CD4-positive, alpha-beta T cell (primary cell): ENCODE measurements around the gene KRT3. TPM values are rescaled to one million over a fixed set of nuclear protein-coding genes. Genes with fewer than 3 reads are reported as not detected.

Experiments
- ATAC-seq: fragments of 200-7000 bp; cut with Tn5 transposase; one replicate; pipeline ENCODE4 v1.10.0; 2022; ENCODE audit warnings: mild to moderate bottlenecking; ENCODE audit not compliant: poor library complexity
- CTCF ChIA-PET: fragments of 350-600 bp; sonication (Branson Sonifier 250); formaldehyde crosslinking; loops from one replicate; lab custom pipeline; 2021; ENCODE audit warnings: antibody characterized with exemption, inconsistent platforms; lab: Charles Lee
- POLR2A ChIA-PET: fragments of 350-600 bp; sonication (Branson Sonifier 250); formaldehyde crosslinking; loops from one replicate; lab custom pipeline; 2021; ENCODE audit warnings: antibody characterized with exemption, inconsistent platforms; lab: Charles Lee
- DNase-seq, 14 experiments: peaks; one replicate each; pipeline ENCODE4 v3.0.0-alpha.2; 2013 to 2020; ENCODE audit warnings: mixed read lengths in 2 of 14
- H3K27ac ChIP-seq, 2 donors: one replicate each; pipeline versions ENCODE4 v1.5.1 to v1.7.0; 2013; ENCODE audit warnings: low read length in 2 of 2, low read depth in 1 of 2, mild to moderate bottlenecking in 1 of 2
- H3K27me3 ChIP-seq, 2 experiments: 1 replicate in 1 of 2; 2 replicates in 1 of 2; pipeline versions ENCODE4 v1.6.1 to v1.7.0; 2013; ENCODE audit warnings: low read length in 2 of 2, control low read depth in 1 of 2, mild to moderate bottlenecking in 1 of 2, moderate library complexity in 1 of 2; ENCODE audit not compliant: insufficient read depth in 2 of 2, control insufficient read depth in 1 of 2
- H3K36me3 ChIP-seq: one replicate; pipeline ENCODE4 v1.6.1; 2013; ENCODE audit warnings: low read length, control low read depth; ENCODE audit not compliant: insufficient read depth
- H3K4me1 ChIP-seq: one replicate; pipeline ENCODE4 v1.6.1; 2013; ENCODE audit warnings: low read length, control low read depth; ENCODE audit not compliant: insufficient read depth
- H3K4me3 ChIP-seq: one replicate; pipeline ENCODE4 v1.5.1; 2013; ENCODE audit warnings: mild to moderate bottlenecking, low read length, moderate library complexity
- H3K9me3 ChIP-seq, 2 experiments: 1 replicate in 1 of 2; 2 replicates in 1 of 2; pipeline versions ENCODE4 v1.6.1 to v1.7.0; 2013; ENCODE audit warnings: low read length in 2 of 2, mild to moderate bottlenecking in 2 of 2, control low read depth in 1 of 2, moderate library complexity in 1 of 2; ENCODE audit not compliant: control insufficient read depth in 1 of 2, insufficient read depth in 1 of 2
- H3K27ac Mint-ChIP-seq: one replicate; pipeline ENCODE4 v1.8.0; 2020; ENCODE audit warnings: mixed read lengths
- H3K27me3 Mint-ChIP-seq: one replicate; pipeline ENCODE4 v1.8.0; 2021; ENCODE audit warnings: mixed read lengths
- H3K36me3 Mint-ChIP-seq: one replicate; pipeline ENCODE4 v1.8.0; 2021; ENCODE audit warnings: low read depth, mixed read lengths
- H3K4me1 Mint-ChIP-seq: one replicate; pipeline ENCODE4 v1.8.0; 2021; ENCODE audit warnings: low read depth, mixed read lengths
- H3K4me3 Mint-ChIP-seq: one replicate; pipeline ENCODE4 v1.8.0; 2020; ENCODE audit warnings: mild to moderate bottlenecking, mixed read lengths
- H3K9me3 Mint-ChIP-seq: one replicate; pipeline ENCODE4 v1.8.0; 2020; ENCODE audit warnings: mixed read lengths
- intact Hi-C, 2 experiments: fragments of 100-400 bp; cut with DNase I in 1 of 2; cut with micrococcal nuclease in 1 of 2; formaldehyde crosslinking; loops; one replicate each; pipeline versions ENCODE4 v1.15.1 to v1.9.0; 2023 to 2025; cut with DNase I, micrococcal nuclease
- total RNA-seq, 174 experiments: library from RNA in 2 of 174; stranded (reverse) in 2 of 174; gene quantifications; one replicate each; pipeline ENCODE4 v1.2.3 and lab custom pipeline; 2021 to 2026
- TF ChIP-seq, protein P1 (sequence below): fragments of 200-600 bp; IDR thresholded peaks from one replicate; pipeline ENCODE4 v1.8.0; 2022; ENCODE audit warnings: antibody characterized with exemption, mild to moderate bottlenecking

KRT3 gene
- total RNA-seq, 2 experiments from 2014 or later: not detected

DNA sequence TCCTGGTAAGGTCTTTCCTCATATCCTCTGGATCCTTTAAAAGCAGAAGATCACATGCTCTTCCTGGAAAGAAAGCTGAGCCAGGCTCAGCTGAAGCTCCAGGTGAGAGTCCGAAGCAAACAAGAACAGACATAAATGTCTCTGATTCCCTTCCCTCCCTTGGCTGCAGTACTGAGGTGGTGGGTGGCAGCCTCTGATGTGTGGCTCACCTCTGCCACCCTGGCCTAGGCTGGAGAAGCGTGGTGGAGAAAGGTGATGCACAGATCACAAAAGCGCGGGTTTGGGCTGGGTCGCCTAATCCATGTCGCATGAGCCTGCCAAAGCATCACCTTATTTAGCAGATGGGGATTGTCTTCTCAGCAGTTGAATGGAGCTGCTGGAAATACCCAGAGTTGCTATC is 16.0 kb downstream of the KRT3 start:
- Histone ChIP-seq H3K4me3 (no peak overlapping the region), H3K4me1 (no peaks in the 10 kb centered on the region), H3K9me3 (peaks cover 0 to 5% of the 10 kb centered on the region in 2 experiments), H3K36me3 (no peaks in the 10 kb centered on the region), H3K27me3 (peaks cover 0 to 5% of the 10 kb centered on the region in 2 experiments), H3K27ac (no peak overlapping the region)
- intact Hi-C loops: no loop called here
- DNase-seq (no peak), ATAC-seq (no peak)
- Mint-ChIP-seq H3K27ac (no peak overlapping the region), H3K4me3 (no peak overlapping the region), H3K4me1 (no peaks in the 10 kb centered on the region), H3K36me3 (no peaks in the 10 kb centered on the region), H3K27me3 (peaks cover 17% of the 10 kb centered on the region), H3K9me3 (no peaks in the 10 kb centered on the region)
- ChIA-PET POLR2A (no interaction called here), CTCF (no interaction called here)
- TF ChIP-seq, protein P1, sequence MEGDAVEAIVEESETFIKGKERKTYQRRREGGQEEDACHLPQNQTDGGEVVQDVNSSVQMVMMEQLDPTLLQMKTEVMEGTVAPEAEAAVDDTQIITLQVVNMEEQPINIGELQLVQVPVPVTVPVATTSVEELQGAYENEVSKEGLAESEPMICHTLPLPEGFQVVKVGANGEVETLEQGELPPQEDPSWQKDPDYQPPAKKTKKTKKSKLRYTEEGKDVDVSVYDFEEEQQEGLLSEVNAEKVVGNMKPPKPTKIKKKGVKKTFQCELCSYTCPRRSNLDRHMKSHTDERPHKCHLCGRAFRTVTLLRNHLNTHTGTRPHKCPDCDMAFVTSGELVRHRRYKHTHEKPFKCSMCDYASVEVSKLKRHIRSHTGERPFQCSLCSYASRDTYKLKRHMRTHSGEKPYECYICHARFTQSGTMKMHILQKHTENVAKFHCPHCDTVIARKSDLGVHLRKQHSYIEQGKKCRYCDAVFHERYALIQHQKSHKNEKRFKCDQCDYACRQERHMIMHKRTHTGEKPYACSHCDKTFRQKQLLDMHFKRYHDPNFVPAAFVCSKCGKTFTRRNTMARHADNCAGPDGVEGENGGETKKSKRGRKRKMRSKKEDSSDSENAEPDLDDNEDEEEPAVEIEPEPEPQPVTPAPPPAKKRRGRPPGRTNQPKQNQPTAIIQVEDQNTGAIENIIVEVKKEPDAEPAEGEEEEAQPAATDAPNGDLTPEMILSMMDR: no peak

DNA sequence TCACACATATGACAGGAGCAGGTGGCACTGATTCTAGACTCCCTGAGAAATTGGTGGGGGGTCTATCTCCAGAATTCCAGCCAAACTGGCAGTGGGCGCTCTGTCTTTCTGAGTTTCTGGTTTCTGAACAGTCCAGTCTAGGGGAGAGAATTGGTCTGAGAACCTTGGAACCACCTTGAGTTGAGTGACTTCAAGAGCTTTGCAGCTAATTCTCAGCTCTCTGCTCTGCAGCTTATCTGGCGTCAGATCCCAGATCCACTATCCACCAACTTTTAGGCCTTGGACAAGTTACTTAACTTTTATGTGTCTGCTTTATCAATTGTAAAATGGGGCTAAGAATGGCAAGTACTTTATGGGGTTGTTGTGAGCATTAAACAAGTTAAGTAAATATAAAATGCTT is 17.1 kb downstream of the KRT3 start:
- Mint-ChIP-seq H3K4me3 (no peak overlapping the region), H3K27me3 (peaks cover 15% of the 10 kb centered on the region), H3K36me3 (no peaks in the 10 kb centered on the region), H3K4me1 (no peaks in the 10 kb centered on the region), H3K27ac (no peak overlapping the region), H3K9me3 (no peaks in the 10 kb centered on the region)
- TF ChIP-seq, protein P1: no peak
- ATAC-seq (no peak), DNase-seq (no peak)
- no peaks in the 10 kb centered on the region for H3K36me3 ChIP-seq
- no peaks in the 10 kb centered on the region for H3K4me1 ChIP-seq
- H3K9me3 ChIP-seq: peaks cover 0 to 5% of the 10 kb centered on the region in 2 experiments
- H3K27me3 ChIP-seq: no peaks in the 10 kb centered on the region
- ChIA-PET CTCF (no interaction called here), POLR2A (no interaction called here)
- intact Hi-C loops: no loop called here
- H3K4me3 ChIP-seq: no peak overlapping the region
- H3K27ac ChIP-seq: no peak overlapping the region

DNA sequence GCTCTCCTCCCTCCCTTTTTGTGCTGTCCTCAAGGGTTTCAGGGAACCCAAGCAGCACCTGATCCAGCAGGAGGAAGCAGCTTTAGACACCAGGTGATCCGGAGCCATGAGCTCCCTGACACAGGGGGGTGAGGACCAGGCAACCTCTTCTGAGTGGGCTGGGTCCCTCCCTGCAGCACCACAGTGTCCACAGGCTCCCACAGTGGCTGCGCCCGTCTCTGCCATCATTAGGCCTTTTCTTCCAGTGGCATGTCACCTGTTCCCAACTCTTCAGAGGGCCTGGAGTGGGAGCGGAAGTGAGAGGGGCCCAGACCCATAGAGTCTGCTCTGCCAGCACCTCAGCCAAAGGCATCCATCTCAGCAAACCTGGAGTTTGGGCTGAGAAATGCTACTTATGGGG is 18.4 kb downstream of the KRT3 start:
- intact Hi-C loops: no loop called here
- ATAC-seq (no peak), DNase-seq (no peak)
- Mint-ChIP-seq H3K9me3 (no peaks in the 10 kb centered on the region), H3K4me3 (no peak overlapping the region), H3K27me3 (peaks cover 8% of the 10 kb centered on the region), H3K27ac (no peak overlapping the region), H3K36me3 (no peaks in the 10 kb centered on the region), H3K4me1 (no peaks in the 10 kb centered on the region)
- H3K27ac ChIP-seq: no peak overlapping the region
- H3K9me3 ChIP-seq: peaks cover 0 to 5% of the 10 kb centered on the region in 2 experiments
- H3K4me1 ChIP-seq: no peaks in the 10 kb centered on the region
- ChIA-PET CTCF (no interaction called here), POLR2A (no interaction called here)
- H3K36me3 ChIP-seq: no peaks in the 10 kb centered on the region
- H3K27me3 ChIP-seq: no peaks in the 10 kb centered on the region
- H3K4me3 ChIP-seq: no peak overlapping the region
- TF ChIP-seq, protein P1: no peak
